OCI-LY3 (cell line): Measurements from ENCODE around the gene CLPSL2.

Experiments used
- H2AFZ ChIP-seq: fragments of 200-600, 300-600 bp; shearing (Covaris generic); 2 replicates; pipeline ENCODE4 v1.6.0; 2014; ENCODE audit warnings: antibody characterized with exemption, low read depth, low read length
- H3K27ac ChIP-seq: fragments of 200-600, 300-600 bp; sonication (generic); 2 replicates; pipeline ENCODE4 v1.5.1; 2014; ENCODE audit warnings: mild to moderate bottlenecking, low read length, moderate library complexity, mixed read lengths
- H3K27me3 ChIP-seq: fragments of 200-600, 300-600 bp; sonication (generic); 2 replicates; pipeline ENCODE4 v1.6.1; 2014; ENCODE audit warnings: low read depth, low read length, mixed read lengths
- H3K36me3 ChIP-seq: fragments of 200-600, 300-600 bp; sonication (generic); replicated peaks from 2 replicates; pipeline ENCODE3; 2014; ENCODE audit warnings: low read depth, low read length, mixed read lengths
- H3K4me1 ChIP-seq: fragments of 300-600, 200-600 bp; sonication (generic); 2 replicates; pipeline ENCODE4 v1.6.1; 2014; ENCODE audit warnings: low read length, mixed read lengths
- H3K4me2 ChIP-seq: fragments of 200-600, 300-600 bp; sonication (generic); 2 replicates; pipeline ENCODE4 v1.6.1; 2014; ENCODE audit warnings: low read length, mixed read lengths
- H3K4me3 ChIP-seq: fragments of 300-600, 200-600 bp; sonication (generic); 2 replicates; pipeline ENCODE4 v1.5.1; 2014; ENCODE audit warnings: antibody characterized with exemption, mild to moderate bottlenecking, low read length, moderate library complexity
- H3K79me2 ChIP-seq: fragments of 300-600, 200-600 bp; shearing (Covaris generic); 2 replicates; pipeline ENCODE4 v1.6.1; 2014; ENCODE audit warnings: mild to moderate bottlenecking, low read length, mixed read lengths
- H3K9ac ChIP-seq: fragments of 300-600, 200-600 bp; shearing (Covaris generic); 2 replicates; pipeline ENCODE4 v1.6.0; 2014; ENCODE audit warnings: mild to moderate bottlenecking, low read length, moderate library complexity
- H3K9me3 ChIP-seq: fragments of 200-600, 300-600 bp; shearing (Covaris generic); 2 replicates; pipeline ENCODE4 v1.6.1; 2014; ENCODE audit warnings: low read length, mixed read lengths; ENCODE audit not compliant: insufficient read depth
- H4K20me1 ChIP-seq: fragments of 200-600, 300-600 bp; sonication (generic); 2 replicates; pipeline ENCODE4 v1.6.1; 2016; ENCODE audit warnings: low read length, mixed read lengths; ENCODE audit not compliant: insufficient read depth
- EZH2phosphoT487 ChIP-seq: fragments of 200-600 bp; shearing (Covaris generic); IDR thresholded peaks from 2 replicates; pipeline ENCODE4 v1.6.1; 2018; ENCODE audit warnings: antibody characterized with exemption, mixed run types, low read depth
- TF ChIP-seq, protein P1 (sequence below): fragments of 200-600, 300-600 bp; sonication (generic); IDR thresholded peaks from 2 replicates; pipeline ENCODE4 v1.5.1; 2014; ENCODE audit warnings: antibody characterized with exemption, low read length, low read depth

CLPSL2 gene

DNA sequence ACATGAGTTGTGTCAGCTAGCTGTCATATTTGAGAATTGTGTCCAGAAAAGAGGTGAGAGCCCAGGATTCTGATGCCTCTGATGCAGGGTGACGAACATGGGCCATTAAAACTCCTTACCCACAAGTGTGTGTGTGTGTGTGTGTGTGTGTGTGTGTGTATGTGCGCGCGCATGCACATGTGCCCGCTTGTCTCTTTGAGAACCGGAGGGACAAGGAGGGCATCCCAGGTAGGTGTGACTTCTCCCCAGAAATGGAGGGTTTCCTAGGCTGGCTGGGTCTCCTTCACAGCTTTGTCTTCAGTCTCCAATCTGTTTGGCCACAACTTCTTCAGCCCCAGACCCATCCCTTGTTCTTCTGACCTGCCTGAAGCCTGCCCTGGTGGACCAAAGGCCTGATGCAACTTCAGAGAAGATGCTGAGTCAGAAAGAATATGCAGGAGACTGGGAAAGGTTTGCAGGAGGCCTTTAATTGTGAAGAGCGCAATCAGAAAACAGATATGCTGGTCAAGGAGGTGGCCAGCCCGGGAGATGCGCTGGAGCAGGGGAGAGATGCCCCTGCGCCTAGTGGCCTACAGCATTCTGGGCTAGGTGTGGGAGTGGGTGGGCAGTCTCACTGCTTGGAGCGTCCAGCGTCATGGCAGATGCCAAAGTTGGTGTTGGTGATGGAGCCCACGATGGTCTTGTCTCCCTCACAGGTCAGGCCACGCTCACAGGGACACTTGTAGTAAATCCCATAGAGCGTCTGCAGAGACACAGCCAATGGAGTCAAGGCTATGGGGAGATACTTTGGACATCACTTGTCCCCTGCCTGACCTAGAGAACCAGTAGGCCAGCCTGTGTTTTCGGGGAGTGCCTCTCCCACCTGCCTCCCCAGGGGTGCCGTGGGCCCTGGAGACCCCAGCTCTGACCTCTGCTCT is 18.4 kb downstream of the CLPSL2 start:
- Histone ChIP-seq H3K4me1 (no peaks in the 10 kb centered on the region), H4K20me1 (no peaks in the 10 kb centered on the region), H3K4me3 (no peak overlapping the region), H3K27ac (no peak overlapping the region), H3K9ac (no peak overlapping the region), H3K79me2 (no peaks in the 10 kb centered on the region), H3K27me3 (peaks cover 21% of the 10 kb centered on the region), H3K9me3 (no peaks in the 10 kb centered on the region), H2AFZ (no peak overlapping the region), H3K4me2 (no peak overlapping the region), H3K36me3 (no peaks in the 10 kb centered on the region)
- no peak for TF ChIP-seq EZH2phosphoT487
- TF ChIP-seq, protein P1, sequence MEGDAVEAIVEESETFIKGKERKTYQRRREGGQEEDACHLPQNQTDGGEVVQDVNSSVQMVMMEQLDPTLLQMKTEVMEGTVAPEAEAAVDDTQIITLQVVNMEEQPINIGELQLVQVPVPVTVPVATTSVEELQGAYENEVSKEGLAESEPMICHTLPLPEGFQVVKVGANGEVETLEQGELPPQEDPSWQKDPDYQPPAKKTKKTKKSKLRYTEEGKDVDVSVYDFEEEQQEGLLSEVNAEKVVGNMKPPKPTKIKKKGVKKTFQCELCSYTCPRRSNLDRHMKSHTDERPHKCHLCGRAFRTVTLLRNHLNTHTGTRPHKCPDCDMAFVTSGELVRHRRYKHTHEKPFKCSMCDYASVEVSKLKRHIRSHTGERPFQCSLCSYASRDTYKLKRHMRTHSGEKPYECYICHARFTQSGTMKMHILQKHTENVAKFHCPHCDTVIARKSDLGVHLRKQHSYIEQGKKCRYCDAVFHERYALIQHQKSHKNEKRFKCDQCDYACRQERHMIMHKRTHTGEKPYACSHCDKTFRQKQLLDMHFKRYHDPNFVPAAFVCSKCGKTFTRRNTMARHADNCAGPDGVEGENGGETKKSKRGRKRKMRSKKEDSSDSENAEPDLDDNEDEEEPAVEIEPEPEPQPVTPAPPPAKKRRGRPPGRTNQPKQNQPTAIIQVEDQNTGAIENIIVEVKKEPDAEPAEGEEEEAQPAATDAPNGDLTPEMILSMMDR, result no peak

DNA sequence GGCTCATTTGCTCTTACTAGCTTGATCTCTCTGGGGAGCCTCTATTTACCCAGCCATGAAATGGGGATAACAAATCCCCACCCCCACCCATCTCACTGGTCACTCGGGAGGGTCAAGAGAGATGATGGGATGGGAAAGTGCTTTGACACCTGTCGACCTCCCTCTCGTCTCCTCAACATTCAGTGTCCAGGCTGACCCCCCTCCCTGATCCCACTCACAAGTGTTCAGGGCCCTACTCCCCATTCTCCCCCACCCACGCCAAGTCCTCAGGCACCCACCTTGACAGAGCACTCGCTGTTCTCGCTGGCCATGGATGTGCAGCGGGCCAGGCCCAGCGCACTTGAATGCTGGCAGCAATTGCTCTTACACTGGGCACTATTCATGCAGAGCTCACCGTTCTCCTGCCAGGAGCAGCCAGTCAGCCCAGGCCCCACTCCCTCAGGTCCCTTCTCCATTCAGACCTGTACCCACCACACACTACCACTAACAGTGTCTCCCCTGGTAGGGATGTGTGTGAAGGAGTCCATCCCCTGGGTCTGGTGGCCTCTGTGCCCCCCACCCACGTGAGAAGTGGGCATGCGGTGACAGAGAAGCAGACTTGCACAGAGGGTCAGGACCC is 19.2 kb downstream of the CLPSL2 start:
- Histone ChIP-seq H3K79me2 (no peaks in the 10 kb centered on the region), H3K9ac (no peak overlapping the region), H3K4me2 (no peak overlapping the region), H3K36me3 (no peaks in the 10 kb centered on the region), H3K27me3 (peaks cover 13% of the 10 kb centered on the region), H2AFZ (no peak overlapping the region), H3K4me1 (no peaks in the 10 kb centered on the region), H3K27ac (no peak overlapping the region), H4K20me1 (no peaks in the 10 kb centered on the region), H3K4me3 (no peak overlapping the region), H3K9me3 (no peaks in the 10 kb centered on the region)
- TF ChIP-seq, protein P1, result no peak
- no peak for TF ChIP-seq EZH2phosphoT487

DNA sequence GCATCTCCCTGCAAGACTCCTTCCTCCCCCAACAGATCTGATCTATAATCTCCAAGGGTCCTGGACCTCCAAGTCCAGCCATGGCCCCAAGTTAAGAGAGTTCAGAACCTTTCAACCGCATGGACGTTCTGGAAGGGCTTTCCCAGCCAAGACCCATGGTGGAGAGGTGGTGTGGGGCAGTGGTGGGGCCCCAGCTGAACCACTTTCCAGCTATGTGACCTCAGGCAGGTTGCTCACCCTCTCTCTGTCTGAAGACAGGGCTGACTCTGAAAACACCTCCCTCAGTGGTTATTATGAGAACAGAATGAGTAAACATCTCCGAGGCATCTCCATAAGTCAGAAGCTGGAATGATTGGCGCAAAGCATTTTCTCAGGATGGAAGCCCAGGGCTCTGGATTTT is 19.8 kb downstream of the CLPSL2 start:
- no peaks in the 10 kb centered on the region for H3K4me1 ChIP-seq
- H3K4me2 ChIP-seq, result no peak overlapping the region
- H2AFZ ChIP-seq, result no peak overlapping the region
- no peaks in the 10 kb centered on the region for H4K20me1 ChIP-seq
- no peak overlapping the region for H3K4me3 ChIP-seq
- H3K9ac ChIP-seq, result no peak overlapping the region
- H3K27me3 ChIP-seq, result peaks cover 8% of the 10 kb centered on the region
- H3K36me3 ChIP-seq, result no peaks in the 10 kb centered on the region
- no peaks in the 10 kb centered on the region for H3K79me2 ChIP-seq
- no peak overlapping the region for H3K27ac ChIP-seq
- no peaks in the 10 kb centered on the region for H3K9me3 ChIP-seq
- no peak for TF ChIP-seq EZH2phosphoT487
- TF ChIP-seq, protein P1, result no peak

DNA sequence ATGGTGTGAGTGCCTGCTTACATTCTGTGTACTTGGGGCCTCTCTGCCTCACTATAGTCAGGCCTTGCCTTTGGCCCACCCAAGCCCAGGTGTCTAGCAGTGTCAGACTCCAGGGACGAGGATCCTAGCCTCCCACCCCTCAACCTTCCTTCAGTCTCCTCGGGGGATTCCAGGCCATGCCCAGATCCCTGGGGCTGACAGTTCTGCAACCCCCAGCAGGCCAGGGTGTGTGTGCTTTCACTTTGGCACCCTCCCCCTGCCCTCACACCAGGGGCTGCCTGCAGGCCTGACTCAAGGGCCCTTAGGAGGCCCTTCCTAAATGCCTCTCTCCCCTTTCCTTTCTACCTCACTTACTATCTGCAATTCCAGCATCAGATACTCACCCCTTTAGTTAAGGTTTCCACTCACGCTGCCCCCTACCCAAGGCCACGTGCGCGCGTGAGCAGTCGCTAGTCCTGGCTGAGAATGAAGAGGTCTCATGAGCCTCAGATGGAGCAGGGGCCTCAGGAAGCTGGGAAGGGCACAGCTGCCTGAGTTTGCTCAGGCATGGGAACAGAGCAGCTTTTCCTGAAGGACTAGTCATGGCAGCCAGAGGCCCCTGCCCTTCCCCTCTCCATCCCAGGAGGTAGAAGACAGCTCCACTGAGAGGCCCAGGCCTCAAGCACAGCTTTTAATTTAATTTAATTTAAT is 21.6 kb downstream of the CLPSL2 start:
- Histone ChIP-seq H4K20me1 (no peaks in the 10 kb centered on the region), H3K27ac (no peak overlapping the region), H3K79me2 (no peaks in the 10 kb centered on the region), H3K9me3 (no peaks in the 10 kb centered on the region), H3K4me3 (no peak overlapping the region), H3K4me2 (no peak overlapping the region), H3K4me1 (no peaks in the 10 kb centered on the region), H3K9ac (no peak overlapping the region), H2AFZ (no peak overlapping the region), H3K27me3 (no peaks in the 10 kb centered on the region), H3K36me3 (no peaks in the 10 kb centered on the region)
- TF ChIP-seq EZH2phosphoT487, result no peak
- TF ChIP-seq, protein P1, result no peak
